GM21390 (cell line): ENCODE data around the gene C17orf113.
"Not testable (repeated sequence)": the region's sequence is repeated elsewhere in the genome, so short reads cannot be mapped to it uniquely, and the experiment has no call there.

ENCODE experiments used
- ATAC-seq: cut with Tn5 transposase; IDR thresholded peaks from one replicate; pipeline ENCODE4 v1.9.1; 2021; ENCODE audit not compliant: unreplicated experiment

Gene C17orf113

GRCh38 chr17:42017866-42018200 lies 32.6 kb downstream of the C17orf113 start:
- ATAC-seq: no peak

DNA sequence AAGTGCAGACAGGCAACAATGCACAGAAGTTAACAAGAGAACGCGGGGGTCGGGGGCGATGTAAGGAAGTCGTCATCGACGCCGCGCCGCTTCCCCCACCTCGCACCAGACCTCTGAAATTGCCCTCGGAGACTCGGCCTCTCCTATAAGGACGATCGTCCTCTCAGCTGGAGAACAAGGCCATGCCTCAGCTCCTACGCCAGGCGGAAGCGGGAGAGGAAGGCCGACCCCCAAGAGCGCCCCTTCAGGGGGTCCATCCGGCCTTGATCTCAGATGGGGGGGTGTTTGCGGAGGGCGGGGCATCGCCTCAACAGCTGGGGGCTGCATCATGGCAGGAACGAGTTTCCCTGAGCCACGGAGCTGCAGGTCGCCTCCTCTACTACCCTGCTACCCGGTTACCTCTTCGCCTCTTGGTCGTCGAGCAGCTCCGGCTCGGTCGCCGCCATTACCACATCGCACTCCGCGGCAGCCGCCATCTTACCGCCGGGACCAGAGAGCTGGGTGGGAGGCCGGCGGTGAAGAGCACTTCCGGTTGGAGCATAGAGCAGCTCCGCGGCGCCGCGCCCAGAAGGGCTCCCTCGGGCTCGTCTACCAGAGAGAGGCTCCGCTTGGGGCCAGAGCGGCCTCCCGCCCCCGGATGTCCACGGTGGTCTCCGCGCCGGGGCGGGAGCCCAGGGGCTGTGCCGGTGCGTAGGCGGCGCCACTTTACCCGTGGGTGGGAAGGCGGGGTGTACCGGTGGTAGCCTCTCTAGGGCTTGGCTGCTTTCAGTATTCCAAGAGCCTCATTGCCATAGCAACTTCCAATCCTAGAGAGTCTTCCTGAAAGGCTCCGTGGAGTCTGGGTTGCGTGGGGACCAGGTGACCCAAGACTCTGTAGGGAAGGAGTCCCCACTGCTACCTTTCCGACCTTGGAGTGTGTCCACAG lies 33.2 kb downstream of the C17orf113 start, which contains the start of gene DNAJC7:
Gene DNAJC7, minus strand, starts transcription at position 499 of the 925 bp plus-strand sequence. Its CDS starts 23 bp downstream, at position 476.
- ATAC-seq: peak; percentile 80

- ATAC-seq: no peak
Observed at GRCh38 chr17:42016411-42016831, 34.0 kb downstream of the C17orf113 start.

- not testable (repeated sequence) for ATAC-seq
Observed at GRCh38 chr17:42013740-42014139, 36.7 kb downstream of the C17orf113 start.

DNA sequence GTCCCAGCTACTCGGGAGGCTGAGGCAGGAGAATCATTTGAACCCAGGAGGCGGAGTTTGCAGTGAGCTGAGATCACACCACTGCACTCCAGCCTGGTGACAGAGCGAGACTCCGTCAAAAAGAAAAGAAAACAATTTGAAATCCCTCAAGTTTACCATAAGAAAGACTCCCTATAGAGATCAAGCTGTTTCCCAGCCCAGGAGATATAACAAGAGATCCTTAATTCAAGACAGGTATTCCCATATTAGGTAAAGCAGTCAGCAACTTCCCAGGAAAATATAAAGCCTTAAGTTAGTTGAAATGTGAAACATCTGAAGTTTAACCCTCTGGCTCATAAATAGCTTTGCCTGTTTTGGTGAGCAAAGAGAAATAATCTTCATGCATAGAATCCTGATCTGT lies 38.0 kb downstream of the C17orf113 start:
- not testable (repeated sequence) for ATAC-seq

DNA sequence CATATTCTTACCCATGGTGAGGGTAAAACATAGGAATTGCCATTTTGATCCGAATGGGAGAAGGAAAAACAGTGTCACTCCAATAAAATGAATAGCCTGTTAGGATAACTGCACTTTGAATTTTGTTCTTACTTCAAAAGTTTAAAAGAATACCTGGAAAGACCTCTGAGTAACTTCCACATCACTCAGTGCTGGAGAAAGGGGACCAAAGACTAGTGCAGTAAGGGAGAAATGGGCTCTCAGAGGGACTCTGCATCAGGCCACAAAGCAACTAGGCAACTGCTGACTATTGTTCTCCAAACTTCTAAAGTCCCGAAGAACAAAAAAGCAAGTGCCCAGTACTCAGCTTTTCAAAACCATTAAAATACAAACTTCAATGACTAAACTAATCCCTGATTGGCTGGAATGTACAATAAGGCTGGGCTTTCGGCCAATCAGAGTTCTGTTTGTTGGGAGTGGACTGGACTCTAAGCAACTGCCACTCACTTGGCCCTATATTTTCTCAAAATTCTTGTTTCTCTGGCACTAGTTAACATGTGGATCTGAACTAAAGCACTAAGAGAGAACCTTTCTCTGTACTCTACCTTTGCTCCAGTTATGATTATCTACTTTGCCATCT lies 39.4 kb downstream of the C17orf113 start:
- ATAC-seq: no peak

DNA sequence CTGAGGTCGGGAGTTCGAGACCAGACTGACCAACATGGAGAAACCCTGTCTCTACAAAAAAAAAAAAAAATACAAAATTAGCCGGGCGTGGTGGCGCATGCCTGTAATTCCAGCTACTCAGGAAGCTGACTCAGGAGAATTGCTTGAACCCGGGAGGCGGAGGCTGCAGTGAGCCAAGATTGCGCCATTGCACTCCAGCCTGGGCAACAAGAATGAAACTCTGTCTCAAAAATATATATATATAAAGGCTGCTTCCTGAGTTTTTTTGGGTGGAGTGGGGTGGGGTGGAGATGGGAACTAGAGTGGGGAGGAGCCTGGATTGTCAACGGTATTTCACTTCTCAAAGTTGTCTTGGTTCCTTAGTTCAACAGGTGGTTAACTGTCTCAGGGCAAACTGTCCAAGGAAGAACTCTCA lies 40.1 kb downstream of the C17orf113 start:
- not testable (repeated sequence) for ATAC-seq

GRCh38 chr17:42009170-42009569 lies 41.2 kb downstream of the C17orf113 start:
- no peak for ATAC-seq

- no peak for ATAC-seq
Observed at GRCh38 chr17:42005166-42005565, 45.2 kb downstream of the C17orf113 start.

DNA sequence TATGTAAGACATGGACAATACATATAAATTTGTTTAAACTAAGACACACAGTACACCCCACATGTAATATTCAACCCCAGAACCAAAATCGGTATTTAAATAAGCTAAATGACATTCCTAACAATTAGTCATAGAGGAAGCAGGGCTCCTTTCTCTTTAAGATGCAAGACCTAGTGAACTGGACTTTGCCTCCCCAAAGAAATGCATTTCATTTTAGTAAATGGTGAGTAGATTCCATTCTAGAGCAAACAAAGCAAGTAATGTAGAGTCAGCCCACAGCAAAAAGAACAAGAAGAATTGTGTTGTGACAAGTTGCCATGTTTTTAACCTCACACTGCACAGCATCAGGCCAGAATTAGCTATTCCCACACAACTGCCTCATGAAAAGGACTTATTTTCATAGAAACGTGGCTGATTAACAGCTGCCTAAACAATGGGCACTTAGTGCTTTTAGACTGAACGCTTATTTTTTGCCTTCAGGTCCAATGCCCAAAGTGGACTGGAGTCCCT lies 47.6 kb downstream of the C17orf113 start:
- no peak for ATAC-seq

- ATAC-seq: no peak
Observed at GRCh38 chr17:42002175-42002791, 48.1 kb downstream of the C17orf113 start.

DNA sequence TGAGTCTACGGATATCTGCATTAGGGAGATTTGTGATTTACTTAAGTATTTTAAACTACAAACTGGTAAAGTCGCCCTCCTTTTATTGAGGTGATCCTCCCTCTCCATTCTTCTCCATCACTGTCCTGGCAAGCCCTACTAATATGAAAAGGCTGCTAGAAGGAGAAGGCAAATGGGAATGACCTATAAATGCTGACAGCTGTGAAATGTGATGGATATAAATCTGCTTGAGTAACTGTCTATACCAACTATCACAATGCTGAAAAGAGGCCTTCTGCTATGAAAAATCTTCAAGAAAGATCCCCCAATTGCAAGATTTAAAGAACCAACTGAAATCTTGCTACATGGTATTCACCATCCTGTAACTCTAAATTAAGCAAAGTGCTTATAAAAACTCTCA lies 48.7 kb downstream of the C17orf113 start:
- ATAC-seq: no peak

DNA sequence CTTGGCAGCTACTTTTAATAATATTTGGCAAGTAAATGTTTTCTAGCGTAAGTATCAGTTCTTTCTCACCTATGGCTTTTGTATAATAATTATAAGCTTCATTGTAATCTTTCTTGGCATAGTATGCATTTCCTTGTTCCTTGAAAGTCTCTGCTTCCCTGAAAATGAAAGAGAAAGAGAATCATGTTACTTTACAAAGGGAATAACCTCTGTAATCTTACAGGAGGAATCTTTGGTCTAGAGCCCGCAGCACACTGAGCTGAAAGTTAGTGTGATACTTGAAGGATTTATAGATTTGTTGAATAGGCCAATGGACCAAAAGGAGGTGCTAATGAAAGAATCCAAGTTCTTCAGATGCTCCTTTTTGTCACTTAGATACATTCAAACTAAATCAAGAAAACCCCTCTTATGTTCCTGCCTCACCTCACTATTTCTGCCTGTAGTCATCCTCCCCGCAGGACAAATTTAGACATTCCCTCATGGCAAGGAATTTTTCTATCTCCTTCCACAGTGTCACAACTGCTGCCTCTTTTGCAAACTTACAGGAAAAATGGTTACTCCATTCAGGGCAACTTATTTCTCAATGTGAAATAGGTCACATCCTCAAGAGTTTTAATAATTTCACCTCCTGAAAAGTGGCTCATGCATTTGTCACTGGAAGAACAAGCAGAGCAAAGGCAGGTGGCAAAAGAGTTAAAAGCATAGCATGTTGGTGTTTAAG lies 49.8 kb downstream of the C17orf113 start:
- no peak for ATAC-seq

DNA sequence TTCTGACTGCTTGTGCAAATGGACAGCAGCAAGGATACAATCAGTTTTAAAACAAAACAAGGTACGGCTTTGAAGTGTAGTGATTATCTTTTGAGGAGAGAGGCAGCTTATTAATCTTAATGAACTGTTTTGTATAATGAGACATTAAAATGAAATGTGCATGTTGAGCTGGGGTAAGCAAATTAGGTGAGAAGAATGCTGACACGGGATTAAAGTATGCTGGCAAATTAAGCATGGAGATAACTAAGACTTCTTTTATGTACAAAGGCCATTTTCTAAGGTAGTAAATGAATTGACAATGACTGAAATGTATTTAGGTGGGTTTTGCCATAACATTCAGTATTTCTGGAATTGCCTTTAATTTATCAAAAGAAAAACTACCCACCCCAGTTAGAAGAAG lies 51.9 kb downstream of the C17orf113 start:
- ATAC-seq: no peak

- no peak for ATAC-seq
Observed at GRCh38 chr17:41996855-41997164, 53.6 kb downstream of the C17orf113 start.

DNA sequence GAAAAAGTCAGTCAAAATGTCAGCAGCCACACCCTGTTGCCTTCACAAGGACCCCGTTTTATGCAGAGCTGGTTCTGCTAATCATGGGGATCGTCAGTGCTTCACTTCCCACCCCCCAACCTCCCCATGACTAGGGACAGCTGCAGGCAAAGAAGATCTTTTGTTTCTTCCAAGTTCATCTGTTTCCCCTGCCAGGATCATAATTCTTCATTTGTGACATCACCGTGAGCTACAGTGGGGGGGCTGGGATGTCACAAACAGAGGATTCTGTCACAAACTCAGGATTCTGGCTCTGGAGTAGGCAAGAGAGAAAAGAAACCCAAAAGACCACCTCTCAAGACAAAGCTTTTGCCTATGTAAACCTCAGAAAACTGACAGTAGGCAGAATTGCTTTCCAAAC lies 57.8 kb downstream of the C17orf113 start:
- no peak for ATAC-seq

GRCh38 chr17:41989702-41990419 lies 60.5 kb downstream of the C17orf113 start:
- ATAC-seq: no peak

DNA sequence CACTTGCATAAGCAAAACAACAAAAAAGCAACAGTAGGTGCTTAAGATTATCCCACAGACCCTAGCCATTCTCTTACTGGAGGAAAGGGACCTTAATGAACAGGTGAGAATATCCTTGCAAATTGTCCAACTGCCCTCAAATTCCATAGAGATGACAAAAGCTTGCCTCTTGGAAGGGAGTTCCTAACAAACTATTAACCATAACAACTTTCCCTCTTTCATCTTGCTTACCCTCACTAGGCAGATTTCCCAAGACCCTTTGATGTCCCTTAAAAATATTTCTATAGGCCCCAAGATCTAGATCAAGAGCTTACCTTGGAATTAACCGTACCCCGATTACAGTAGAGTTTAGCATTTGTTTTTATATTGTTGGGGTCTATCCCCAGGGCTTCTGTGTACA lies 62.0 kb downstream of the C17orf113 start:
- no peak for ATAC-seq
